ENCODE data around the gene TECTB.
"Not testable (repeated sequence)": the region's sequence is repeated elsewhere in the genome, so short reads cannot be mapped to it uniquely, and the experiment has no call there.

- TF ChIP-seq E2F5 (CRISPR knock-in tag; IDR thresholded peaks at IDR 0.05); MAX (CRISPR knock-in tag; IDR thresholded peaks at IDR 0.05); CBFB (CRISPR knock-in tag; IDR thresholded peaks at IDR 0.05; ENCODE audit: low read depth); ZNF396 (CRISPR knock-in tag; IDR thresholded peaks at IDR 0.05; ENCODE audit: borderline replicate concordance); MXD4 (CRISPR knock-in tag; IDR thresholded peaks at IDR 0.05; ENCODE audit: borderline replicate concordance); USF2 (CRISPR knock-in tag; IDR thresholded peaks at IDR 0.05); EMX1 (CRISPR knock-in tag; IDR thresholded peaks at IDR 0.05); JUN (CRISPR knock-in tag; IDR thresholded peaks at IDR 0.05): not testable (repeated sequence)
These were observed 32.0 kb upstream of the TECTB start for GRCh38 chr10:112251238-112251637.
